HG03442 (cell line): Measurements from ENCODE around the gene GABRD.

Experiments
- ATAC-seq: cut with Tn5 transposase; IDR thresholded peaks from one replicate; pipeline ENCODE4 v1.9.1; 2021; ENCODE audit warnings: mild to moderate bottlenecking, moderate library complexity; ENCODE audit not compliant: unreplicated experiment

GABRD gene

DNA sequence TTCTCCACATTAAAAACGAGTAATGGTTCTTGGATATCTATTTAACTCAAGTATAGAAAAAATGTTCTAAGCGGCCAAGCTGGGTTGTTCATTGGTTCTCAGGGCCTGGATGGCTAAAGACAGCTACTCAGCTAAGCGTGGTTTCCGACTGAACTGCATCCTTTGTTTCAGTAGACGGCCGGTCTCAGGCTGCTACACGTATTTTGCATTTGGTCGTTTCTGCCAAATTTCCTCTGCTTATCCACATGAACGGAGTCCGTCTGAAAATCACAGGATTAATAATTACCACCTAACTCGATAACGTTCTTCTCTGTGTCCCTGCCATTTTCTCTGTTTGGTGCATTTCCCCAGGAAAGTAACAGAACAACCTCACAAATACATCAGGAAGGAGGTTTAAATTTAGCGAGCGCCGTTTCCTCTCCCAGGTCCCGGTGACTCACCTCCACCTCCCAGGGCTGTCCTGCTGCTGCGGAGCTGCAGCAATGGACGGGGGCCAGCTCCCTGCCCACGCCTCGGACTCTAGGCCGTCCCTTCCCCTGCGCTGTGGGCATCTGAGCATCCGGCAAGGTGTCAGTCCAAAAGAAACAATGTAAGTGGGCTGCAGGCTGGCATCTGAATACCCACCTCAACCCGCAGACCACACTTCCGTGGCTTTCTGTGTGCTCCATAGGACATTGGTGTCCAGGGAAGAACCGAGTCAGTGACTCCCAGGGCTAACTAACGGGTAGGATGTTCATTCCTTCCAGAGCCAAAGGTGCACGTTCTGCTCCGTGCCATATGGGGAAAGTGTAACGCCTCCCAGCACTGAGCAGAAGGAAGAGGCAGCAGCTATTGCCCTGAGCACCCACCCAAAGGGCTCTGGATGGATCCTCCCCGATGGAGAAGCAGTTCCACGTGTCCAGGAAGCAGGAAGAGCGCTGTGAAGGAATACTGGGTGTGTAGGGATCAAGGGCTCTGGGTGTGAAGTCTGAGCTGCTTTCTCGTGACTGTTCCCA is 4.1 kb upstream of the GABRD start:
- ATAC-seq = no peak

DNA sequence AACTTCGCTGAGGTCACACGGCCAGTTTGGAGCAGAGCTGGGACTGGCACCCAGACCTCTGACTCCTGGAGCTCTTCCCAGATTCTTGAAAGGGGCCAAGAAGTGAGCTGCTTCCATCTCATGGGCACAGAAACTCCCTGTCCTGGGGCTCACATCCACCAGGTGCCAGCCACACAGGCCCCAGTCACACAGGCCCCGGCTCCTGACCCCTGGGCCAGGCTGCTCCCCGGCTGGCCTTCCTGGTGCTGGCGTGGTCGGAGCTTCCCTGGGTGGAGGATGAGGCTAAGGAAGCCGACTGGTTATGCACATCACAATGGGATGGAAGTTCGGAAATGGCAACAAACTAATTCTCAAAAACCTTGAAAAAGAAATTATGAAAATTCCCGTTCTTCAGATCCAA is 3.0 kb upstream of the GABRD start:
- no peak for ATAC-seq

DNA sequence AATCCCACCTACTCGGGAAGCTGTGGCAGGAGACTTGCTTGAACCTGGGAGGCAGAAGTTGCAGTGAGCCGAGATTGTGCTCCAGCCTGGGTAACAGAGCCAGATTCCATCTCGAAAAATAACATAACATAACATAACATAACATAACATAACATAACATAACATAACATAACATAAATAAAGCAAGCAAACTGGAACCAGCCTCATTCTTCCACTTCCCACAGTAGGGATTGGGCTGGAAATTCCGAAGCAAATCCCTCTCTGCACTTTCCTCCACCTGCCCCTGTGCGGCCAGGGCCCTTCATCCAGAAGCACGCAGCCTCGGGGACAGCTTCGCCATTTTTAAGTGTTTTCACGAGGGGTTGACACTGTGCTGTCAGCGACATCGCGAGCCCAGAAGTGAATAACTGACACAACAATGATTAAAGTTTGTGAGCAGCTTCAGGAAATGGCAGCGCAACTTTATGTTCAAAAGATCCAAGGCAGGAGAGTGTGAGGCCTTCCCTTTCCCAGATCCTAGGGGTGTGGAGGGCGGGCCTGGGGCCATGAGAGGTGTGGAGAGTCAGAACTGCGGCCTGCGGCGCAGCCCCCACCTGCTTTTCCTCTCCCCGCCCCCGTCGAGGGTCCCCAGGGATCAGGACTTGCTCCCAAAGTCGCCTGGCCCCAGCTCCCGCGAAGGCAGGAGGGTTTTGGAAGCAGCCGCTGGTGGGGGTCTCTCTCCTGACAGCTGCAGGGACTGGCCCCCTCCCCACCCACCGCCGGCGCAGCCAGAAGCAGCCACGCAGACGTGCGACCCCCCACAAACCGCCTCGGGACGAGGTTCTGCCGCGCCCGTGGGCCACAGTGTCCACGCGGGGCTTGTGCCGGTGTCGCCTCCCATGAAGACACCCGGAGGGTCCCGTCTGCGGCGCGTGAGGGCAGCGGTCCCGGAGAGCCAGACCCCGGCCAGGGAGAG is 651 bp upstream of the GABRD start:
- no peak for ATAC-seq

DNA sequence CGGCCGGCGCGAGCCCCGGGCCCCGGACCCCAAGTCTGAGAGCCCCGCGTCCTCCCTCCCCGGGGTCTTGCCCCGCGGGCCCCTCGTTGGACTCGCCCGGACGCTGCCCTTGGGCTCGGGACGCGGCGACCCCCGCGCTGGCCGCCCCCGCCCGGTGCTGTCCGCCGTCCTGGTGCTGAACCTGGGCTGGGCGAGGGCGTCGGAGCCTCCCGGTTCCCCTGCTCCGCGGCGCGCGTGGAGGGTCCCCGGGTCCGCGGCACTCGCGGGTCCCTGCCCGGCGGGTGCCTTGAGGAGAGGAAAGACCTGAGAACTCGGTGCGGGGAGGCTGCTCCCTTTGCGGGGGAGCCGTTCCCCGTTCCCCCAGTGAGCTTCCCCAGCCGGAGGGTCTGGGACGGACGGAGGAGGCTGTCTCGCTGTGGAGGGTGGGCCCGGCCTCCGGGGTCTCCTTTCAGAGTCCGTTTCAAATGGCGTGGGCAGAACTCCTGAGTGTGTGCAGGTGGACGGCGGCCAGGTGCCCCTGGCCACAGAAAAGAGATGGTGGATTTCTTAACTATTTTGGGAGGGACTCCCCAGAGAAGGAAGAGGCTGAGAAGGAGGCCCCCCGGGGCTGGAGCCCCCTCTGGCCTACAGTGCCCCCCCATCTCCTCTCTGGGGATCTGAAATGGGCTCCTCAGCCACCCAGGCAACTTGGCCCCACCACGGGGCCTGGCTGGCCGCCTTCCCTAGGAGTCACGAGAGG is 595 bp downstream of the GABRD start:
- ATAC-seq = no peak

DNA sequence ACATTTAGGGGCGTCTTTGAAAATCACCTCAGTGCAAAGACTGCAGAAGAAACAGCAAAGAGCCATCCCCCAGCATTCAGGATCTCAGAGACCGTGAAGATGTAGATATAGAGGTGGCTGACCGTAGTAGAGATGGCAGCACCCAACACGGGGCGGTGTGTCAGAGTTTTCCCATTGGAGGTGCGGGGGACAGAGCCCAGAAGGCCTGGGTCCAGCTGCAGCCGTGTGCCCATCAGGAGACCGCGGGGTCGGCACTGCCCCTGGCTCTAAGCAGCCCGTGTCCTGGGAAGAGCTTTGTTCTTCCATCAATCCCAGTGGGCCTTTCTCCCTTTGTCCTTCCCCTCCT is 1.1 kb downstream of the GABRD start:
- no peak for ATAC-seq

DNA sequence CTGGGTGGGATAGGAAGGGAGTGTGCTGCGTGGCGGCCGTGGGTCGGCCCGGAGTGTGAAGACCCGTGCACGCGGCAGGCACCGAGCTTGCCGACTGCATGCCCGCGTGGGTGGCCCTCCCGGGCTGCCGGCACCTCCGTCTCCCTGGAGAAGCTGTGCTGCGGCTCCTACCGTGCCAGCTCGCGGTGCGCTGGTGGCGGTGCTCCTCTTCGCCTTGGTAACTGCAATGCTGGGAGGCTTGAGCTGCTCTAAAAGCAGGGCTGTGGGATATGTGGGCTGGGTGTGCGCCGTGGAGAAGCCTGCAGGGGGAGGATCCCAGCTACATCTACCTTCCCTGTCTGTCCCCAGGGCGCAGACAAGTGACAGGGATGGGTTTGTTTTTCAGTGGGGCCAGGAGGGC is 2.4 kb downstream of the GABRD start:
- no peak for ATAC-seq

DNA sequence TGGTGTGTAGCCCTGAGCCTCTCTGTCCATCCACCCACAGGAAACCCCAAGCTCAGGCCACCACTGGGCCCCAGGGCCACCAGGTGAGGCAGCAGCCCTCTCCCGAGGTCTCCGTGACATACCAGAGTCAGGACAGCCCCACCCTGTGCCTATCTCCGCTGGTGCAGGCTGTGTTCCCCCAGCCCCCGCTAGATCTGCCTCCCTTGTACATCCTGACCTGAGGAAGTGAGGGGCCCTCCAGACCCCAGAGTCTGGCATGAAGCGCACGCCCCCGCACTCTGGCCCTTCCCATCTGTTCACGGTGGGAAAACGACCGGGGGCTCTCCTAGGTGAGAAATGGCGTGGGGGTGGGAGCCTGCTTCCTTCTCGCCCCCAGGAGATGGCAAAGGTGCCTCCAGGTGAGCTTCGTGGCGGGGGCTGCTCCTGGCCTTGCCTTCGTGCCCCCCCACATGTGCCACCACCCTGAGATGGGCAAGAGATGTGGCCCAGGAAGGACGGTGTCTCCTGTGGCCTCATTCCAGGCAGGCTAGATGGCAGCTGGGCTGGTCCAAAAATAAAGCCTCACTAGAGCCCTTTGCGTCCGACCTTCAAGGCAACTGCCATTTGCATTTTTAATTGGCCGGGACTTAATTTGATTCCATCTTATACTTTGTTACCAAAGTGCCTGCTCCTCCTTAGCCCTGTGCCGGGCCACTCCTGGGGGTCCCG is 3.1 kb downstream of the GABRD start:
- ATAC-seq = no peak

DNA sequence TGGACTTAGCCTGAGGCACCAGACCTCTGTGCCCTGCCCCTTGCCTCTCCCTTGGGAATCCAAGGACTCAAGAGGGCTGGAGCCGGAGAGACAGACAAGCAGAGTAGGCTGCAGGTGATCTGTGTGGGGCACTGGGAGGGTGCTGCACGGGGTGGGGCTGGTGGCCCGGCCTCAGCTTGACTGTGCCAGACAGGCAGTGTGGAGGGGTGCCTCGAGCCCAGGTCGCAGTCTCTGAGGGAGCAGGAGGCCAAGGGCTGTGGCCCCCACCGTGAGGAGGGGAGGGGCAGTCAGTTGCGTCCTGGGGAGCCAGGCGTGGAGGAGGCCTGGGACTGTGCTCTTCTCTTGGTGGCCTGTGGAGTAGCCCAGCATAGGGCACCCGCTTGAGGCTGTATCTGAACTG is 4.0 kb downstream of the GABRD start:
- no peak for ATAC-seq

DNA sequence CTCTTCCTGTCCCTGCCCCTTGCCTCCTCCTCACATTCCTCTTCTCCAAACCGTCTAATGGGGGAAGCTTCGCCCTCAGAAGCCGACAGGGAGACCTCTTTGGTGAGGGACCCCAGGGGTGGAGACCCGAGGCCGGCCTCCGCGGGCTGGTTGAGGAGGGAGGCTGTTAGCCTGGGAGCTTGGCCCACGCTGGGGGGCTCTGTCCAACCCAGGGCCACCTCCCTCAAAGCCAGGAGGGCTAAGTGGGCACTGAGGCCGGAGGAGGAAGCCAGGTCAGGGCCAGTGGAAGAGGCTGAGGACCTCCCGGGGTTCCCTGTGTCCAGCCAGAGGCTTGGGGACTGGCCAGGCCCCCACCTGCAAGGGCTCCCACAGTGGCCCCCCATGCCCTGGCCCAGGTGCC is 5.3 kb downstream of the GABRD start:
- ATAC-seq = no peak

DNA sequence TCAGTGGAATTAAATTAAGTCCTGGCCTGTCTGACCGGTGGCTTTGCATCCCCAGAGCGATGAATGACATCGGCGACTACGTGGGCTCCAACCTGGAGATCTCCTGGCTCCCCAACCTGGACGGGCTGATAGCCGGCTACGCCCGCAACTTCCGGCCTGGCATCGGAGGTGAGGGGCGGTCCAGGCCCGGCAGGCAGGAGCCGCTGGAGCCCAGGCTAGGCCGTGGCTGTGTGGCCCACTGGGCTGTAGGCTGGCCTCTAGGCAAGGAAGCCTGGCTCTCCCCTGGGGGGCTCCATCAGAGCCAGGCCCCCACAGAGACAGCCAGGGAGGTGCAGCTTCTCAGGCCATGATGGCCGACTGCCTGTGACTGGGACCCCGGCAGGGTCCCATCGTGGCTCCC is 5.7 kb downstream of the GABRD start:
- no peak for ATAC-seq

DNA sequence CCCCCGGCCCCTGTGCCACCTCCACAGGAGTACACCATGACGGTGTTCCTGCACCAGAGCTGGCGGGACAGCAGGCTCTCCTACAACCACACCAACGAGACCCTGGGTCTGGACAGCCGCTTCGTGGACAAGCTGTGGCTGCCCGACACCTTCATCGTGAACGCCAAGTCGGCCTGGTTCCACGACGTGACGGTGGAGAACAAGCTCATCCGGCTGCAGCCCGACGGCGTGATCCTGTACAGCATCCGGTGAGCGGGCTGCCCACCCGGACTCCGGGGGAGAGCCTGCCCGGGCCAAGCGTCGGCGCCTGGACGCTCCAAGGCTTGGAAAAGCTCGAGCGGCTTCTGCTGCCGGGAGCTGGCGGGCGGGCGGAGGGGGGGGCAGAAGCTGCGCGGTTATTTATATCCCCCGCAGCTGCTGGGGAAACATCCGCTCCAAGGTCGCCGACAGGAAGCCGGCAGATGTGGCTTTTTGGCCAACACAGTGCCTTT is 6.4 kb downstream of the GABRD start:
- no peak for ATAC-seq

DNA sequence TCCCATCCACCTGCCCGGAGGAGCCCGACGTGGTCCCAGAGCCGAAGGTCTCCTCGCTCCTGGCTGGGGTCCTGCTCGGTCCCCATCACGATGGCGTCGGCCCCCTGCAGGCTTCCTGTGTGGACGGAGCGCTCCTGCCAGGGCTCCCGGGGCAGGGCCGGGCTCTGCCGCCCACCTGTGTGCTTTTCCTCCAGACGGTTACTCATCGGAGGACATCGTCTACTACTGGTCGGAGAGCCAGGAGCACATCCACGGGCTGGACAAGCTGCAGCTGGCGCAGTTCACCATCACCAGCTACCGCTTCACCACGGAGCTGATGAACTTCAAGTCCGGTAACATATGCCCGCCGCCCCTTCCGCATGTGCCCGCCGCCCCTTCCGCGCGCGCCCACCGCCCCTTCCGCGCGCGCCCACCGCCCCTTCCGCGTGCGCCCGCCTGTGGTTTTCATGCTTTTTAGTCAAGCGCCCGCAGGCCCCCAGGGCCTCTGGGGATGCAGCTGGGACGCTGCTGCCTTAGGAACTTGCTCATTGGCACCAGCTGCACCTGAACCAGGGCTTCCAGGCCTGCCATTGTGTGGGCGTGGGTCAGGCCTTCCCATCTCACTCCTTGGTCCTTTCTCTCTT is 8.9 kb downstream of the GABRD start:
- no peak for ATAC-seq

DNA sequence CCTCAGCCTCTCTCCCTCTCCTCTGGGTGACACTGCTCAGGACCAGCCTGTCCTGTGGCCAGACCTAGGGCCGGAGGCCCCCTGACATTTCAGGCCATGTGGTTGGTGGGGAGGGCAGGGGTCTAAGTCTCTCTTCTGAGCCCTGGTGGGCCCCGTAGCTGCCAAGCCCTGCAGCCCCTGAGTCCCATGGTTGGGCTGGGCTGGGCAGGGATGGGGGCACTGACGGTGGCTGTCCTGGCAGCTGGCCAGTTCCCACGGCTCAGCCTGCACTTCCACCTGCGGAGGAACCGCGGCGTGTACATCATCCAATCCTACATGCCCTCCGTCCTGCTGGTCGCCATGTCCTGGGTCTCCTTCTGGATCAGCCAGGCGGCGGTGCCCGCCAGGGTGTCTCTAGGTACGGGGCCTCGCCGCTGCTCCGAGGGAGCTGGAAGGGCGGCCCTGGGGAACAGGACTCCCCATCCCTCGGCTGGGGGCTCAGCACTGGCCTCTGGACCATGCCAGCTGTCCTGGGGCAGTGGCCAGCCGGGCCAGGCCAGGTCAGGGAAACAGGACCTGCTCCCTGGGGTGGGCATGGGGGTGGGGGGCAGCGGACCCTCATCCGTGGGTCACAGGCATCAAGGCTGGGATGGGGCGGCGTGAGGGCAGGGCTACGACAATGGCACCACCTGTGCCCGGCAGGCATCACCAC is 9.9 kb downstream of the GABRD start:
- ATAC-seq = no peak

DNA sequence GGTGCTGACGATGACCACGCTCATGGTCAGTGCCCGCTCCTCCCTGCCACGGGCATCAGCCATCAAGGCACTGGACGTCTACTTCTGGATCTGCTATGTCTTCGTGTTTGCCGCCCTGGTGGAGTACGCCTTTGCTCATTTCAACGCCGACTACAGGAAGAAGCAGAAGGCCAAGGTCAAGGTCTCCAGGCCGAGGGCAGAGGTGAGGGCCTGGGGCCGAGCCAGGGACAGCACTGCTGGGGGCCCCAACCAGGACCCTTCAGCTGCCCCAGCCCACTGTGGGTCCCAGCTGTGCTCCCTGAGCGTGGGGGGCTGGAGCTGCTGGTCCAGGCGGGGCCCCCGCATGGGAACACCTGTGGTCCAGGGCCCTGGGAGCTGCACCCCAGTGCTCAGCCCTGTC is 10.4 kb downstream of the GABRD start:
- ATAC-seq = no peak

DNA sequence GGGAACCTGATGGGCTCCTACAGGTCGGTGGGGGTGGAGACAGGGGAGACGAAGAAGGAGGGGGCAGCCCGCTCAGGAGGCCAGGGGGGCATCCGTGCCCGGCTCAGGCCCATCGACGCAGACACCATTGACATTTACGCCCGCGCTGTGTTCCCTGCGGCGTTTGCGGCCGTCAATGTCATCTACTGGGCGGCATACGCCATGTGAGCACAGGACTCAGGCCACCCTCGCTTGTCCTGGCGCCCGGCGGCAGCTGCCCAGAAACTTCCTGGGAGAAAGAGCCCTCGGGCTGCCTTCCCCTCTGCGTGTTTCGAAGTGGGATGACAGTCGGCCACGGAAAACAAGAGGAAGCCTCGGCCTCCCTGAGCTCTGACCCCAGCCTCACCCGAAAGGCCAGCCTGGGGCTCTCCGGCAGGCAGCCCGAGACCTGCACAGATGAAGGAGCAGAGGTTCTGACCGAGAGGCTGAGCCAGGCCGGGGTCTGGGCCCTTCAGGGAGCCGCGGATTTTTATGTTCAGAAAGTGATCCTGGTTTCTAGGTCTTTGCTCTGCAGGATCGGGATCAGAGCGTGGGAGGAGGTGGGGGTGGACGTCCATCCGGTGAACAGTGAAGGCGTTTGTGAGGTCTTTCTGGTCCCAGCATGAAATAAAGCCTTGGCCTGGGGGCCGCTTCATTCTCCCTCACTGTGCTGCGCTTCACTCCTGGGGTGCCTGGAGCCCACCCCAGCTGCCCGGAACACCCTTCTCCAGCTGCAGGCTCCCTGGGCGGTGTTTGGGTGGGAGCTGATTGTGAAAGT is 11.1 kb downstream of the GABRD start:
- no peak for ATAC-seq

DNA sequence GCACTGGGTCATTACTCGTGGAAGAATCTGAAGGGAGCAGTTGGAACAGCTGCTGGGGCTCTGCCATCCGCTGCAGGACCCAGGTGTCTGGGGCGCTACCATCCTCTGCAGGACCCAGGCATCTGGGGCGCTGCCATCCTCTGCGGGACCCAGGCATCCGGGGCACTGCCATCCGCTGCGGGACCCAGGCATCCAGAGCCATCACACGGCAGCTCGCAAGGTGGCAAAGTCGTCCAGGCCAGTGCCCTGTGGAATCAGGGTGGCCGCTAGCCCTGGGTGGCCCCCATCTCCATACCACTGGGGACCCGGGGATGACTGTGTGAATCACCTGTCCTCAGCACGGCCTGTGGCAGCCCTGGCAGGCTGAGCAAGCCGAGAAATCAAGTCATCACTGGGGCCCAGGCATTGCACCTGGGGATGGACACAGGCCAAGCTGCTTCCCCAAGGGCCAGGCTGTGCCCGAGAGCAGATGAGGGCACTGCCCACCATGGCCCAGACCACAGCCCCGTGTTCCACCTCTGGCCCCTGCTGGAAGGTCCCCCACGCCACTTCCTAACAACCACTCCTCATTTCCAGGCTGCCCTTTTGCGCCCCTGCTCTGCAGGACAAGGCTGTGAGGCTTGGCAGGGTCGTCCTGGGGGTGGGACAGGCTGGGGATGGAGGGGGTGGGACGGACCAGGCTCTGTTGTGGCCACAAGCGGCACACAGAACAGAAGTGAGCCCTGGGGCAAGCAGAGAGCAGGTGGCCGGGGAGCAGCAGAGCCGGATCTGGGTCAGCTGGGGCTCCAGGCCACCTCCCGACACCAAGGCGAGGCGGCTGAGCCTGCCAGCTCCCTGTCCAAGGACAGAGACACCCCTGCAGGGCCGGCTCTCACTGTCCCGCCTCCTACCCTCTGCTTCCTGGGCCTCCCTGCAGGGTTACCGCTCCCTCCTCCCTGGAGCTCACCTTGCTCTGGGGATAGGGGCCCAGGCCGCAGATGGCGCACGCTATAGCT is 12.7 kb downstream of the GABRD start:
- no peak for ATAC-seq

DNA sequence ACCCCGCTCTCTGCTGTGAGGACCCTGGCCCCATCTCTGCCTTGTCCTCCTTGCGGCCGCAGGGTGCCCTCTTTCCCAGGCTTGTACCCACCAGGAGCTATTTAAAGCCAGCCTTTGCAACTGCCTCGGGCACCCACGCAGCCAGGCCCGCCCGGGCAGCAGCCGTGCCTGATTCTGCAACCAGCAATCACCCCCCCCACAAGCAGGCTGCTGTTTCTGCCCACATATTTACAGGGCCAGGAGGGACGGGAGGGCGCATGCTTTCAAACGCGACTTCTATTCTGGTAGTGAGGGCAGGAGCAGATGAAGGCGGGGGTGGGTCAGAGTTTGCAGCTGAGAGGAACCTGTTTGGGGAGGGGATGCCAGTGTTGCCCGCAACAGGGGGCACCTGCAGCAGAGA is 13.6 kb downstream of the GABRD start:
- no peak for ATAC-seq
